Stimulated activated CD4-positive, alpha-beta T cell treated with anti-CD3 and anti-CD28 coated beads, Interleukin-4, amount 100 ng/mL, for 24 hours (primary cell): ENCODE measurements around the gene GUCY2C.
"Not testable (repeated sequence)": the region's sequence is repeated elsewhere in the genome, so short reads cannot be mapped to it uniquely, and the experiment has no call there.

Experiments
- DNase-seq: peaks from one replicate; pipeline ENCODE4 v3.0.0-alpha.2; 2020

The GUCY2C gene

GRCh38 chr12:14696265-14696741 is at the start of gene GUCY2C:
TSS of gene GUCY2C (minus strand) at chr12:14696599. CDS start at chr12:14696448, 151 bp downstream.
- no peak for DNase-seq

- DNase-seq = no peak
Observed at GRCh38 chr12:14743061-14743460, 46.7 kb upstream of the GUCY2C start.

GRCh38 chr12:14741942-14742341 is 45.5 kb upstream of the GUCY2C start:
- no peak for DNase-seq

- no peak for DNase-seq
Observed at GRCh38 chr12:14741153-14741552, 44.8 kb upstream of the GUCY2C start.

GRCh38 chr12:14736441-14736840 is 40.0 kb upstream of the GUCY2C start:
- DNase-seq = not testable (repeated sequence)

- DNase-seq = no peak
Observed at GRCh38 chr12:14731821-14732220, 35.4 kb upstream of the GUCY2C start.

GRCh38 chr12:14729586-14729985 is 33.2 kb upstream of the GUCY2C start:
- DNase-seq = no peak

GRCh38 chr12:14723763-14724162 is 27.4 kb upstream of the GUCY2C start:
- DNase-seq = peak; percentile 68

- DNase-seq = peak; percentile 53
Observed at GRCh38 chr12:14716848-14717444, 20.5 kb upstream of the GUCY2C start.

- DNase-seq = no peak
Observed at GRCh38 chr12:14714437-14714836, 18.0 kb upstream of the GUCY2C start.

GRCh38 chr12:14710632-14711320 is 14.4 kb upstream of the GUCY2C start:
- DNase-seq = no peak

- no peak for DNase-seq
Observed at GRCh38 chr12:14701809-14702568, 5.6 kb upstream of the GUCY2C start.

- DNase-seq = no peak
Observed at GRCh38 chr12:14700935-14701334, 4.5 kb upstream of the GUCY2C start.

GRCh38 chr12:14699923-14700322 is 3.5 kb upstream of the GUCY2C start:
- no peak for DNase-seq

GRCh38 chr12:14698555-14698954 is 2.2 kb upstream of the GUCY2C start:
- no peak for DNase-seq

GRCh38 chr12:14695715-14696141 is 671 bp downstream of the GUCY2C start:
- no peak for DNase-seq

GRCh38 chr12:14694970-14695369 is 1.4 kb downstream of the GUCY2C start:
- DNase-seq = no peak

GRCh38 chr12:14694145-14694714 is 2.2 kb downstream of the GUCY2C start:
- DNase-seq = no peak

- no peak for DNase-seq
Observed at GRCh38 chr12:14693116-14693515, 3.3 kb downstream of the GUCY2C start.

- DNase-seq = no peak
Observed at GRCh38 chr12:14691560-14691959, 4.8 kb downstream of the GUCY2C start.

- no peak for DNase-seq
Observed at GRCh38 chr12:14689996-14690395, 6.4 kb downstream of the GUCY2C start.

- DNase-seq = no peak
Observed at GRCh38 chr12:14689144-14689543, 7.3 kb downstream of the GUCY2C start.

GRCh38 chr12:14682231-14682630 is 14.2 kb downstream of the GUCY2C start:
- DNase-seq = not testable (repeated sequence)
